GM21723 (cell line): Measurements from ENCODE around the gene TATDN2.
"Not testable (repeated sequence)": the region's sequence is repeated elsewhere in the genome, so short reads cannot be mapped to it uniquely, and the experiment has no call there.

Experiments
- ATAC-seq: cut with Tn5 transposase; IDR thresholded peaks from one replicate; pipeline ENCODE4 v1.9.1; 2021; ENCODE audit warnings: mild to moderate bottlenecking, moderate library complexity; ENCODE audit not compliant: unreplicated experiment

TATDN2 gene

GRCh38 chr3:10235551-10235950 lies 12.7 kb upstream of the TATDN2 start:
- ATAC-seq, result no peak

DNA sequence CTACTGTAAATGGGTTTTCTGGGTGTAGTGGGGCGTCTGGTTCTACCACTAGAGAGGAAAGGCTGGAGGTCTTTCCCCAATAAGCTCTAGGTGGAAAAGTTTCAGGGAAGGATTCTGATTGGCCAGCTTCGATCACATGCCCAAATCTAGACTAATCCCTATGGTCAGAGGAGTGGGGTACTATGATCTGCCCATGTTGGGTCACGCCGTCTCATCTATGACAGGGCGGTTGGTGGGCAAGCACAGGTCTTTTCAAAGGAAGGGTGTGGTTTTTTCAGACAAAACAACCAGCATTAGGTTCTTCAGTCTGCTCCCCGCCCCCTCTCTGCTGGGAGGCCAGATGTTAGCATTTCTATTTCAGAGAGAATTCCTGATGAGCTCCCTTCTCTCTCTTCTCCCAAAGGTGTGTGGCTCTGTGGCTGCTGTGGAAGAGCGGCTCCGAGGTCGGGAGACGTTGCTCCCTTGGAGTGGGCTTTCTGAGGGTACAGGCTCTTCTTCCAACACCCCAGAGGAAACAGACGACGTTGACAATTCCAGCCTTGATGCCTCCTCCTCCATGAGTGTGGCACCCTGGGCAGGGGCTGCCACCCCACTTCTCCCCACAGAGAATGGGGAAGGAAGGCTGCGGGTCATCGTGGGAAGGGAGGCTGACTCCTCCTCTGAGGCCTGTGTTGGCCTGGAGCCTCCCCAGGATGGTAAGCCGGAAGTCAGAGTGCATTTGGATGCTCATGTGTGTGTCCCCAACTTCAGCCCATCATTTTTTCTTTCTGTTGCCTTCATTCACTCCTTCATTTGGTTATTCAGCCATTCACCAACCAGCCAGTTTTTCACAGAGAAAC lies 9.7 kb upstream of the TATDN2 start:
- ATAC-seq, result no peak

GRCh38 chr3:10240799-10241198 lies 7.5 kb upstream of the TATDN2 start:
- ATAC-seq, result no peak

GRCh38 chr3:10242182-10243065 lies 5.8 kb upstream of the TATDN2 start:
- no peak for ATAC-seq

DNA sequence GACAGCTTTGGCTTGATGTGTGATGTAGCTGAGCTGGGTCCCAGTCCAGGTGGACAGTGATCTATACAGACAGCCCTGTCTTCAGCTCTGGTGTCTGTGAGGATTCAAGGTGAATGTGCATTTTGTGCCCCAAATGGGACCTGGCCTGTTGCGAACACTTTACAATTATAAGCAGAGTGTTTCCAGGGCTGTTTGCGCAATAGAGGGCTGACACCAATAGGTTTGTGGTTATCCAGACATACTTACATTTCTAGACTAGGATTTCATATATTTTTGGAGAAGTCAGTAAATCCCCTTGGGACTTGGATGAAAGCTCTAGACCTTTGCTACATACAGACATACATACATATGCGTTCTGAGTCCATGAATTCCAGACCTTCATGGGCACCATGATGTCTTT lies 4.2 kb upstream of the TATDN2 start:
- ATAC-seq, result no peak

GRCh38 chr3:10245081-10245712 lies 3.1 kb upstream of the TATDN2 start:
- ATAC-seq, result no peak

DNA sequence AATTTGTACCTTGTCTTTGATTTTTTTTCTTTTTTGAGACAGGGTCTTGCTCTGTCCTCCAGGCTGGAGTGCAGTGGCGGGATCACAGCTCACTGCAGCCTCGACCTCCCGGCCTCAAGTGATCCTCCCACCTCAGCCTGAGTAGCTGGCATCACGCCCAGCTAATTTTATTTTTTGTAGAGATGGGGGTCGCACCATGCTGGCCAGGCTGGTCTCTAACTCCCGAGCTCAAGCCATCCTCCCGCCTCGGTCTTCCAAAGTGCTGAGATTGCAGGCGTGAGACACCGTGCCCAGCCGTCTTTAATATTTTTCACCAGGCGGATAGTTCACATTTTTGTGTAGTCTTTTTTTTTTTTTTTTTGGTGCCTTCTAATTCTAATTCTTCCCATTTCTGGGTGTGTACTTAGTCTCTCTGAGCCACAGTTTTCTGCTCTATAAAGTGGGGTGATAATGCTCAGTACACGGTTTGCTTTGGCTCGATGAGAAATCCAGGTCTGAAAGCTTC lies 528 bp upstream of the TATDN2 start:
- no peak for ATAC-seq

- ATAC-seq, result no peak
Observed at GRCh38 chr3:10248984-10249748, 907 bp downstream of the TATDN2 start.

DNA sequence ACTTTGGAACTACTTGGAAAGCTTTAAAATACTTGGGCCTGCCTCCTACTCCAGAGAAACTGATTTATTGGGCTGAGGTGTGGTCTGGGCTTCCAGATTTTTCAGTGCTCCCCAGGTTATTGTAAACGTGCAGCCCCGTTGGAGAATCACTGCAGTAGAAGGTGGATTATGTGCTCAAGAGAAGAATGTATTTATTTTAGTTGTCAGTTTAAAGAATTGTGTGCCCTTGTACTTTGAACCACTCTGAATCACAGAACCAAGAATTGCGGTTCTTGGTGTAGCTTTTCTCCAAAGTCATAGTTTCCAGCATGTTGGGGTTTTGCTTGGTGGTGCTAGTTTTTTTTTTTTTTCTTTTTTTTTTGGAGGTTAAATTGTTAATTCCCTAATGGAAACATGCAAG lies 1.6 kb downstream of the TATDN2 start:
- ATAC-seq, result no peak

GRCh38 chr3:10251006-10251405 lies 2.7 kb downstream of the TATDN2 start:
- no peak for ATAC-seq

GRCh38 chr3:10253731-10254130 lies 5.5 kb downstream of the TATDN2 start:
- no peak for ATAC-seq

GRCh38 chr3:10255835-10256234 lies 7.6 kb downstream of the TATDN2 start:
- no peak for ATAC-seq

GRCh38 chr3:10259036-10259435 lies 10.8 kb downstream of the TATDN2 start:
- no peak for ATAC-seq

- no peak for ATAC-seq
Observed at GRCh38 chr3:10259798-10260197, 11.5 kb downstream of the TATDN2 start.

- ATAC-seq, result no peak
Observed at GRCh38 chr3:10260211-10260701, 12.0 kb downstream of the TATDN2 start.

DNA sequence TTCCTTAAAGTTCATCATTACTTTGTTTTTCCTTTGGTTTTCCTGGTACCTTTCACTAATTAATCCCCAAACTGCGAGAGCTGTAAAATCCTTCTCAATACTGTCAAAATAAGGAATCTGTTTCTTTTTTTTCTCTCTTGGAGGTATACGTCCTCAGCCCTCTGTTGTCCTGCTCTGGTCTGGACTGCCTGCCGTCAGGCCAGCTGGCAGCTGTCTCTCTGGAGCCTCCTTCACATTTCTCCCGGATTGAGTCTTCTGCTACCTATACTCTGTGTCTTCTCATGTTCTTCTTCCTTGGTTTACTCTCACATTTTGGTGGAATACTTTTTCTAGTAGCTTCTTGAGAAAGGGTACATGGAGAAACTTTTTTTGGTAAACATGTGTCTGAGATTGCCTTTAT lies 13.8 kb downstream of the TATDN2 start:
- no peak for ATAC-seq

- ATAC-seq, result no peak
Observed at GRCh38 chr3:10263646-10264363, 15.5 kb downstream of the TATDN2 start.

DNA sequence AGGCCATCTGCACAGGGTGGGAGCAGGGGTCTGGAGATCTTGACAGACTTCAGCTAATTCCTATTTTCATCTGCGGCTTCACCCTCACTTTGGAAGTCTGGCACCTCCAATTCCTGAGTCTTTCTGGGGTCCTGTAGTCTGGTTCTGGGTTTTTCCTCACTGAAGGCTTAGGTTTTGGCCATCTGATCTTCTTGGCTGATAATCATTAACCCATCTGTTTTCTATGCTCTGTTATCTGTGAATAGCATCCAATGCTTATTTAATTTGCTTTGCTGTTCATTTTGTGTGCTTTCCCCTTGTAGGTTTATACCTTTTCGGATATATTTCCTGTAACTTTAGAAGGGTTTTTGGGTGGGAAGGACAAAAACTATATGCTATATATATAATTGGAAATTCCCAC lies 17.6 kb downstream of the TATDN2 start:
- ATAC-seq, result no peak

- not testable (repeated sequence) for ATAC-seq
Observed at GRCh38 chr3:10266936-10267335, 18.7 kb downstream of the TATDN2 start.

- ATAC-seq, result no peak
Observed at GRCh38 chr3:10268116-10268515, 19.9 kb downstream of the TATDN2 start.
